CD1c-positive myeloid dendritic cell (primary cell): ENCODE results near the gene NAGLU.
"Not testable (repeated sequence)": the region's sequence is repeated elsewhere in the genome, so short reads cannot be mapped to it uniquely, and the experiment has no call there.

Source experiments
- DNase-seq: peaks from one replicate; pipeline ENCODE4 v3.0.0-alpha.2; 2016; ENCODE audit errors: extremely low spot score

NAGLU gene

DNA sequence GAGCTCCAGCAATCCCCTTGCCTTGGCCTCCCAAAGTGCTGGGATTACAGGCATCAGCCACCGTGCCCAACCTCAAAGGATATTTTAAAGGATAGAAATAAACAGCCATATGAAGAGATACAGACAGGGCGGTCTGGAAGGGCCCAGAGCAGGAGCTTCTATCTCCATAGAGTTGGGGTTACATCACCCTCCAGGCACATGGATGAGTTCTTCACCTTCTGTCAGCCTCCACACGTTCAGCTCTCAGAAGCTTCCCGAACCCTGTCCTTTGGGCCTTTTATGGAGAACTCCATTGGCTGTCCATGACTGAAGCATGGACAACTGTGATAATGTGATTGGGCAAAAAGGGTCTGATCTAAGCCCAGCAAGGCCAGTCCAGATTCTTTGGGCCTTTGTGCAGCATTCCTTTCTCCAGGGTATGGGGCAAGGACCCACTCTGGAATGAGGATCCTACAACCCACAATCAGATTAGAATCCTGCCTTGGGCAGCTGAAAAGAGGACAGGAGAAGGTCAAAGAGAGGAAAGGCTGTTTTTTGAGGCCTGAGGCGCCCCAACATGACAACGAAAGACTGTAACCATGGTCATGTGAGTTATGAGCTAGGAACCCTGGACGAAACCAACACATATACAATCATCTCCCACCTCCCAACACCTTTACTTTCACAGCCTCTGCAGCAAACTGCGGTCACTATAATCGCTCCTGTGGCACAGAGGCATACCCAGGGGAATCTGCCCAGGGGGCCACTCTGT, 9.9 kb downstream of the NAGLU start:
- DNase-seq: not testable (repeated sequence)

DNA sequence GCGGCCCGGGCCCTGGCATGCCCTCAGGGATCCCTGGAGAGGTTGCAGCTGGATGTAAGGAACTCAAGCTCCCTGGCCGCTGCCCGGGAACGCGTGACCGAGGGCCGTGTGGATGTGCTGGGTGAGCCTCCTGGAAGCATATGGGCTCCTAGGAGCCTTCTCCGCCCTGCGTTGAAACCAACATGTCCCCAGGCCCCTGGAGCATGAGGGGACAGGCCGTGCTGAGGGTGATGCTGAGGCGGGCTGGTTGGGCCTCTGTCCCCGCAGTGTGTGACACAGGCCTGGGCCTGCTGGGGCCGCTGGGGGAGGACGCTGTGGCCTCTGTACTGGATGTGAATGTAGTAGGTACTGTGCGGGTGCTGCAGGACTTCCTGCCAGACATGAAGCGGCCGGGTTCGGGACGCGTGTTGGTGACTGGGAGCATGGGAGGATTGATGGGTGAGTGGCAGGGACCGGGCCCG, 11.0 kb downstream of the NAGLU start:
- no peak for DNase-seq

DNA sequence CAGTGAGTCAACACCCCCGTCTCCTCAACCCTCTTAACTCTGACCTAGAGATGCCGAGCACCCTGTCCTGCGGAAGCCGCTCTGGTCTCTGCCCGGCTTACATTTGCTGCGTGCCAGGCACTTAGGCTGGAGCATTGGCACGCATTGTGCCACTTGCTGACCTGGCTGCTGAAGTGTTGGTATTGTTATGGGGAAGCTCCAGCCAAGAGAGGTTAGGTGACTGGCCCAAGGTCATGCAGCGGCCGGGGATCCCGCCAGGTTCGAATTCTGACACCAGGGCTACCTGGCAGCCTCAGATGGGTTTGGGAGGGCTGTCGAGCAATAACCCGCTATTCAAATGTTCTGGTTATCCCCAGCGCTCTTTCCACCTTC, 11.6 kb downstream of the NAGLU start:
- DNase-seq: no peak

DNA sequence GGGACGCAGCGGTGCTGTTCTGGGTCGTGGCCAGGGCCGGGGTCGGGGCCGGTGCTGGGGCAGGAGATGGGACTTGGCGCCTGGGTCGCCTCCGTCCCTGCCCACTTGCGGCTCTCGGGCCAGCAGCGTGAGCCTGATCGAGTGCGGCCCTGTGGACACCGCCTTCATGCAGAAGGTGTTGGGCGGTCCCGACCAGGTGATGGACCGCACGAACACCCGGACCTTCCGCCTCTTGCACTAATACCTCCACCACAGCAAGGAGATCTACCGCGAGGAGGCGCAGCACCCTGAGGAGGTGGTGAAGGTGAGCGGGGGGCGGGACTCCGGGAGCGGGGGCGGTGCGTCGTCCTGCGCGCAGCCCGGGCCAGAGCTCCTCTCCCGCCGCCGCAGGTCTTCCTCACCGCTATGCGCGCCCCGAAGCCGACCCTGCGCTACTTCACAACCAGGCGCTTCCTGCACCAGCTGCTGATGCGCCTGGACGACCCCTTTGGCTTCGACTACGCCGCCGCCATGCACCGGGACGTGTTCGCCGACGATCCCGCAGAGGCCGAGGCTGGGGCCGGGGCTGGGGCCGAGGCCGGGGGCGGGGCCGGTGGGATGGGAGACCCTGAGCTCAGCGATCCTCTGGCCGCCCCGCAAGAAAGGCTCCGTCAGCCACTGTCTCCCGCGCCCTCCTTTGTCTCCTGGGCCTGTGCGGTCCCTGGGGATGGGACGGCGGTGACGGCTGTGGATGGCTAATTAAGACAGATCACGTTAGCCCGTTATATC, 12.2 kb downstream of the NAGLU start:
- peak; percentile 44 for DNase-seq

DNA sequence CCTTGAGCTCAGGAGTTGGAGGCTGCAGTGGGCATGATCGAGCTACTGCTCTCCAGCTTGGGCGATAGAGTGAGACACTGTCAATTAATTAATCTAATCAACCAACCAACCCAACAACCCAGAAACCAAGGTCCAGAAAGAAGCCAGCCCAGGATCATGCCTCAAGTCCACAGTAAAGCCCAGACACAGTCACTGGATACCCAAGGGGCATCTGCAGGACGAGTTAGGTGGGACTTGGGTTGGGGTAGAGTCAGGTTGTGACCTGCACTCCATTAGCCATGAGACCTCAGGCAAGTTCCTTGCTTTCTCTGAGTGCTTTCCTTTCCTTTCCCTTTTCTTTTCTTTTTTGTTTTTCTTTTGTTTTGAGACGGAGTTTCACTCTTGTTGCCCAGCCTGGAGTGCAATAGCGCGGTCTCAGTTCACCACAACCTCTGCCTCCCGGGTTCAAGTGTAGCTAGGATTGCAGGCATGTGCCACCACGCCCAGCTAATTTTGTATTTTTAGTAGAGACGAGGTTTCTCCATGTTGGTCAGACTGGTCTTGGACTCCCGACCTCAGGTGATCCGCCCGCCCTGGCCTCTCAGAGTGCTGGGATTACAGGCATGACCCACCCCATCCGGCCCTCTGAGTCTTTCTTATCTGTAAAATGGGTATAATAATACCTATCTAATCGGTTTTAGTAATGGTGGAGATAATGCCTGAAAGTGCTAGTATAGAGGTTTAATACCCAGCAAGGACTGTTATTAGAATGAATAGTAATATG, 13.1 kb downstream of the NAGLU start:
- no peak for DNase-seq

DNA sequence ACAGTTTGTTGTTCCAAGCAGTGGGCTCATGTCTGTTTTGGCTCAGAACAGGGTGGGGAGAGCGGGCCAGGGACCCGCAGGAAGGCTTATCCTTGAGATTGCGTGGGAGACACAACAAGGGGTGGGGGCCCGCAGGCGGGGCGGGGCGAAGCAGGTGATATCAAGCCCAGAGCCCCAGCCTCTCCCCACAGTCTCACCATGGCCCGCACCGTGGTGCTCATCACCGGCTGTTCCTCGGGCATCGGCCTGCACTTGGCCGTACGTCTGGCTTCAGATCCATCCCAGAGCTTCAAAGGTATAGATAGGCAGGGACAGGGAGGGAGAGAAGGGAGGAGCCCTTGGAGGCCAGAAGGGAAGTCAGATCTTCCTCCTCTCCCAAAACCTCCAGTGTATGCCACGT, 16.7 kb downstream of the NAGLU start, which contains the start of gene HSD17B1:
Gene HSD17B1 (plus strand): TSS at position 188 of the 400 bp plus-strand sequence. CDS start 11 bp downstream, at position 199.
- DNase-seq: not testable (repeated sequence)

DNA sequence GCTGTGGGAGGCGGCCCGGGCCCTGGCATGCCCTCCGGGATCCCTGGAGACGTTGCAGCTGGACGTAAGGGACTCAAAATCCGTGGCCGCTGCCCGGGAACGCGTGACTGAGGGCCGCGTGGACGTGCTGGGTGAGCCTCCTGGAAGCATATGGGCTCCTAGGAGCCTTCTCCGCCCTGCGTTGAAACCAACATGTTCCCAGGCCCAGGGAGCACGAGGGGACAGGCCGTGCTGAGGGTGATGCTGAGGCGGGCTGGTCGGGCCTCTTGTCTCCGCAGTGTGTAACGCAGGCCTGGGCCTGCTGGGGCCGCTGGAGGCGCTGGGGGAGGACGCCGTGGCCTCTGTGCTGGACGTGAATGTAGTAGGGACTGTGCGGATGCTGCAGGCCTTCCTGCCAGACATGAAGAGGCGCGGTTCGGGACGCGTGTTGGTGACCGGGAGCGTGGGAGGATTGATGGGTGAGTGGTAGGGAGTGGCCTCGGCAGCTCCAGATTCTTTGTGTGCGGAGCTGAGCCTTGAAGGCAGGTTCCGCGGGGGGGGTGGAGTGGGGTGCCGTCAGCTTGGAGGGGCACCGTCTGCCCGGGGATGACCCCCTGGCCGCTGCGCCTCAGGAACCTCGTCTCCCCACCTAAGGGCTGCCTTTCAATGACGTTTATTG, 17.2 kb downstream of the NAGLU start:
- DNase-seq: no peak

DNA sequence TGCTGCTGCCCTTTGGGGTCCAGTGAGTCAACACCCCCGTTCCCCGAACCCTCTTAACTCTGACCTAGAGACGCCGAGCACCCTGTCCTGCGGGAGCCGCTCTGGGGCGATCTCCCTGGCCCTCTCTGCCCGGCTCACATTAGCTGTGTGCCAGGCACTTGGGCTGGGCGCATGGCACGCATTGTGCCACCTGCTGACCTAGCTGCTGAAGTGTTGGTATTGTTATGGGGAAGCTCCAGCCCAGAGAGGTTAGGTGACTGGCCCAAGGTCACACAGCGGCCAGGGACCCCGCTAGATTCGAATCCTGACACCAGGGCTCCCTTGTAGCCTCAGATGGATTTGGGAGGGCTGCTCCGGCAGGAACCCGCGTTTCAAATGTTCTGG, 17.8 kb downstream of the NAGLU start:
- DNase-seq: no peak

DNA sequence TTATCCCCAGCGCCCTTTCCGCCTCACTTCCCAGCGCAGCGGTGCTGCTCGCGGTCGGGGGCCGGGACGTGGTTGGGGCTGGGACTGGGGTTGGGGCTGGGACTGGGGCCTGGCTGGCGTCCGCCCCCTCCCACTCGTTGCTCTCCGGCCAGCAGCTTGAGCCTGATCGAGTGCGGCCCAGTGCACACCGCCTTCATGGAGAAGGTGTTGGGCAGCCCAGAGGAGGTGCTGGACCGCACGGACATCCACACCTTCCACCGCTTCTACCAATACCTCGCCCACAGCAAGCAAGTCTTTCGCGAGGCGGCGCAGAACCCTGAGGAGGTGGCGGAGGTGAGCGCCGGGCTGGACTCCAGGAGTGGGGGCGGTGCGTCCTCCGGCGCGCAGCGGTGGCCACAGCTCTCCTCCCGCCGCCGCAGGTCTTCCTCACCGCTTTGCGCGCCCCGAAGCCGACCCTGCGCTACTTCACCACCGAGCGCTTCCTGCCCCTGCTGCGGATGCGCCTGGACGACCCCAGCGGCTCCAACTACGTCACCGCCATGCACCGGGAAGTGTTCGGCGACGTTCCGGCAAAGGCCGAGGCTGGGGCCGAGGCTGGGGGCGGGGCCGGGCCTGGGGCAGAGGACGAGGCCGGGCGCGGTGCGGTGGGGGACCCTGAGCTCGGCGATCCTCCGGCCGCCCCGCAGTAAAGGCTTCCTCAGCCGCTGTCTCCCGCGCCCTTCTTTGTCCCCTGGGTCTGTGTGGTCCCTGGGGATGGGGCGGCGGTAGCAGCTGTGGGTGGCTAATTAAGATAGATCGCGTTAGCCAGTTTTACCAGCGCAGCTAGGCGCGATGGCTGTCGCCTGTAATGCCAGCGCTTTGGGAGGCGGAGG, 18.4 kb downstream of the NAGLU start:
- DNase-seq: peak; percentile 82

DNA sequence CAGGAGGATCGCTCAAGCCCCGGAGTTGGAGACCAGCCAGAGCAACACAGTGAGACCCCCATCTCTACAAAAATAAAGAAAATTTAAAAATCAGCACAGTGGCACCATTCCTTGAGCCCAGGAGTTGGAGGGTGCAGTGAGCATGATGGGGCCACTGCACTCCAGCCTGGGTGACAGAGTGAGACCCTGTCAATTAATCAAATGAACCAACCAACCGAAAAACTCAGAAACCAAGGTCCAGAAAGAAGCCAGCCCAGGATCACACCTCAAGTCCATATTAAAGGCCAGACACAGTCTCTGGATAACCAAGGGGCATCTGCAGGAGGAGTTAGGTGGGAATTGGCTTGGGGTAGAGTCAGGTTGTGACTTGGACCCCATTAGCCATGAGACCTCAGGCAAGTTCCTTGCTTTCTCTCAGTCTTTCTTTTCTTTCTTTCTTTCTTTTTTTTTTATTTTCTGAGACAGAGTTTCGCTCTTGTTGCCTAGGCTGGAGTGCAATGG, 19.1 kb downstream of the NAGLU start:
- DNase-seq: no peak

DNA sequence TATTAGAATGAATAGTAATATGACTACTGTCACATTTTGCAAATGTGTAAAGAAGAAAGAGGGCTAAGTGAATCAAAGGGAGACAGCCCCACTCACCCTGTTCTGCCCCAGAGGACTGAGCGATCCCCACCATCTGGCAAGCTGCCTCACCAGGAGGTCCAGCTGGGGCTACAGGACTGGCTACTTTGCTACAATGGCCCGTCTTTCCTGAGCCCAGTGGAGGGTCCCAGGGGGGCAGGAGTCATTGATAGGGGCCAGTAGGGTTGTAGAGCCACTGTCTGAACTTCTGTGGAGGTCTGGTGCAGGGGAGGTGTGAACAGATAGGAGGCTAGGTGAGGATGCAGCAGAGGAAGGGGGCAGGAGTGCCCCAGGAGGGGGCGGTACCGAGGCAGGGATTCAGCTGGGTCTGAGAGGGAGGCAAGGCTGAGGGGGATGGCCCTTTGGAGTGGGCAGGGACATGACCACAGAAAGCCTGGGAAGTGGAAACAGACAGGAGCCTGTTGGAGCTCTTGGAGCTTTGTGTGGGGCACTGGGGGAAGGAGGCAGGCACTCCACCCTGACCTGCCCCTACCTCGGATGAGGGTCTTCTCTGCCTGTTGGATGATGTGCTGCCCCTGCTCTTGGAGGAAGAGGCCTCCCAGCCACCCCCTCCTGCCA, 20.0 kb downstream of the NAGLU start:
- not testable (repeated sequence) for DNase-seq

DNA sequence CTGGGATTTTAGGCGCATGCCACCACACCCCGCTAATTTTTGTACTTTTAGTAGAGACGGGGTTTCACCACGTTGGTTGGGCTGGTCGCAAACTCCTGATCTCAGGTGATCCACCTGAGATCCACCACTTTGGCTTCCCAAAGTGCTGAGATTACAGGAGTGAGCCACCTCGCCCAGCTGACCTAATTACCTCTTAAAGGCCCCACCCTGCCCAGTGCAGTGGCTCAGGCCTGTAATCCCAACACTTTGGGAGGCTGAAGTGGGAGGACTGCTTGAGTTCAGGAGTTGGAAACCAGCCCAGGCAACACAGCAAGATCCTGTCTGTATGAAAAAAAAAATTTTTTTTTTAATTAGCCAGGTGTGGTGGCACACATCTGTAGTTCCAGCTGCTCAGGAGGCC, 23.0 kb downstream of the NAGLU start:
- DNase-seq: no peak

DNA sequence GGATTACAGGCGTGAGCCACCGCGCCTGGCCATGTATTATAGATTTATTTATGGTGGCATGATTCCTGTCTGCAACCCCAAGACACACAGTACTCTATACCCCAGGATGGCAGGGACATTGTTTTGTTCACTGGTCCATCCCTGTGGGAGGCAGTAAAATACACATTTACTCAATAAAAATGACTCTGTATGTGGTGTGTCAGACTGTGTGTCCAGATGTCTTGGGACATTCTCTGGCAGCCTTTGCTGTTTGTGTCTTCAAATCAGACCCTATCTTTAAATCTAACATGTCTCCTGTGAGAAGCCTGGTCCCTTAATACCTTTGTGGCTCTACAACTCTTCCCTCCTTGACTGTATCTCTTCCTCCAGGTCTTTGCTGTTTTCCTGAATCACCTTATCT, 24.2 kb downstream of the NAGLU start:
- no peak for DNase-seq

DNA sequence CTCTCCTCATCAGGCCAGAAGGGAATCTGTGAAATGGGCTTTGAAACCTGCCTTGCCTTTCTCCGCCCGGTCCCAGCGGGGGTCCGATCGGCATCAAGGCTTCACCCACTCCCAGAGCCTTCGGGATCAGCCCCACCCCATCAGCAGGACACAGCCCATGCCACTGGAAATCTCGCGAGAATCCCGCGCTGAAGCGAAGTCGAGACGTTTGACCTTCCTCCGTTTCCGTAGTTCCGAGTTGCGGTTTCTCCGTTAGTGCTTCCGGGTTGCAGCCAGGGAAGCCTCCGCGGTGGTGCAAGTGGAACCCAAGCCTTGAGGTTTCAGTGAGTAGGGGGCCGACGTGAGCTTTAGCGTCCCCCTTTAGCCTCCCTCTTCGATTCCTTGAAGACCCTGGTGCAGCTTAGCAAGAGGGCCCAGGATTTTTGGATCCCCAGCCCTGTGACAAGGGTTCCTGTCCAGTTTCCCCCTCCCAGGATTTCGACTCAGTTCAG, 25.9 kb downstream of the NAGLU start, which contains the start of gene COASY:
Gene COASY (plus strand): TSS at position 252 of the 491 bp plus-strand sequence. CDS start 475 bp downstream, outside the sequence.
- peak; percentile 97 for DNase-seq

DNA sequence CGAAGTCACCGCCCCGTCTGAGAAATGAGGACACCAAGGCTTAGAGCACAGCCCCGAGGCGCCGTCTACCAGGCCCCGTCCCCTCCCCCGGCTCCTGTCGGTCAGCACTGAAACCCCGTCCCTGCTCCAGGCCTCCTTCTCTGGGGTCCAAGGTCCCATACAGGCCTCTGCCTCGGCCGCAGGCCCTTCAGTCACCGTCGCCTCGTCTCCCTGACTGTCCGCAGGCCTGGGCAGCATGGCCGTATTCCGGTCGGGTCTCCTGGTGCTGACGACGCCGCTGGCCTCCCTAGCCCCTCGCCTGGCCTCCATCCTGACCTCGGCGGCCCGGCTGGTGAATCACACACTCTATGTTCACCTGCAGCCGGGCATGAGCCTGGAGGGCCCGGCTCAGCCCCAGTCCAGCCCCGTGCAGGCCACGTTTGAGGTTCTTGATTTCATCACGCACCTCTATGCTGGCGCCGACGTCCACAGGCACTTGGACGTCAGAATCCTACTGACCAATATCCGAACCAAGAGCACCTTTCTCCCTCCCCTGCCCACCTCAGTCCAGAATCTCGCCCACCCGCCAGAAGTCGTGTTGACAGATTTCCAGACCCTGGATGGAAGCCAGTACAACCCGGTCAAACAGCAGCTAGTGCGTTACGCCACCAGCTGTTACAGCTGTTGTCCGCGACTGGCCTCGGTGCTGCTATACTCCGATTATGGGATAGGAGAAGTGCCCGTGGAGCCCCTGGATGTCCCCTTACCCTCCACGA, 26.5 kb downstream of the NAGLU start:
- no peak for DNase-seq

DNA sequence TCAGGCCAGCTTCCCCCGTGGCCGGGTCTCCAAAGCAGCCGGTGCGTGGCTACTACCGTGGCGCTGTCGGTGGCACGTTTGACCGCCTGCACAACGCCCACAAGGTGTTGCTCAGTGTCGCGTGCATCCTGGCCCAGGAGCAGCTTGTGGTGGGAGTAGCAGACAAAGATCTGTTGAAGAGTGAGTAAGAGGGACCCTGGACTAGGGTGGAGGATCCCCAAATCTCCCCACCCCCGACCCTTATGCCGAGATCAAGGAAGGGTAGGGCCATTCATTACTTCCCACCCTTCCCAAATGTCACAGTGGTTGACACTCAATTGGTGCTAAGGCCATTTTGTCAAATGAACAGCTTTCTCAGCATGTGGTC, 27.1 kb downstream of the NAGLU start:
- DNase-seq: peak; percentile 20

DNA sequence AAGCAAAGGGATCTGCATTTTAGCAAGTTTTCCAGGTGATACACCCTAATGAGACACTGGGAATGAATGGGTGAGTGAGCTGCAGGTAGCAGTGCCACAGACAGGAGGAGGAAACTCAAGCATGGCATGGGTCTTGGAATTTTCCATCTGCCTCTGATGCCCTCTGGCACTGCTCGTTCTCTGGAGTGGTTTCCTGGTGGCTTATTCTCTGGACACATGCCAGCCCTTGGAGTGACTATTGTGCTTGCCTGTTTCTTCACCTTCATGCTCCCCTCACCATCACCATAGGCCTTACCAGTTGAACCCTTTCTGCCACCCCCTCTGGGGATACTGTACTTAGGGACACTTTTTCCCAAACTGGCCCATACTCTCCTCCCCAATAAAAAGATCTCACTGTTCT, 27.5 kb downstream of the NAGLU start:
- no peak for DNase-seq

DNA sequence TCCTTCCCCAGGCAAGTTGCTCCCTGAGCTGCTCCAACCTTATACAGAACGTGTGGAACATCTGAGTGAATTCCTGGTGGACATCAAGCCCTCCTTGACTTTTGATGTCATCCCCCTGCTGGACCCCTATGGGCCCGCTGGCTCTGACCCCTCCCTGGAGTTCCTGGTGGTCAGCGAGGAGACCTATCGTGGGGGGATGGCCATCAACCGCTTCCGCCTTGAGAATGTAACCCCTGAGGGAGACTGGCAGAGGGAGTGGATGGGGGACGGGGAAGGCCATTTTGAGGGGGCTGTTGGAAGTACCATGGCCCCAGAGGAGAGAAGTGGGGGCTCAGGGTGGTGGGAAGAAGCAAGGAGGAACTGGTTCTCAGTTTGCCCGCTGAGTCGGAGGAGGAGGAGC, 27.9 kb downstream of the NAGLU start:
- DNase-seq: no peak
